Keratinocyte (primary cell): ENCODE measurements around the gene CEP164. TPM values are rescaled to one million over a fixed set of nuclear protein-coding genes. Genes with fewer than 3 reads are reported as not detected.

ENCODE experiments used
- DNase-seq: peaks from one replicate; pipeline ENCODE4 v3.0.0-alpha.2; 2011; ENCODE audit warnings: low read depth, missing footprints, low spot score
- FAIRE-seq: peaks from 2 replicates; lab custom pipeline; 2011; peaks lifted over from hg19 to GRCh38; lab: Jason Lieb, UNC
- H2AFZ ChIP-seq: 2 replicates; pipeline ENCODE4 v1.6.0; 2012; ENCODE audit warnings: low read length, control low read depth, inconsistent platforms; ENCODE audit not compliant: control insufficient read depth
- H3K27ac ChIP-seq: 2 replicates; pipeline ENCODE4 v1.5.1; 2011; ENCODE audit warnings: low read length; ENCODE audit not compliant: control insufficient read depth, insufficient read depth
- H3K27me3 ChIP-seq: 3 replicates; pipeline ENCODE4 v1.6.0; 2011; ENCODE audit warnings: low read length; ENCODE audit not compliant: control insufficient read depth, insufficient read depth; ENCODE audit errors: extremely low read depth
- H3K36me3 ChIP-seq, 2 experiments: 2 replicates in 1 of 2; 3 replicates in 1 of 2; pipeline ENCODE4 v1.5.1; 2011; ENCODE audit warnings: low read length in 2 of 2, mild to moderate bottlenecking in 1 of 2; ENCODE audit not compliant: control insufficient read depth in 2 of 2, insufficient read depth in 2 of 2; ENCODE audit errors: extremely low read depth in 1 of 2
- H3K4me1 ChIP-seq: 3 replicates; pipeline ENCODE4 v1.5.1; 2011; ENCODE audit warnings: low read length; ENCODE audit not compliant: control insufficient read depth, insufficient read depth; ENCODE audit errors: extremely low read depth
- H3K4me2 ChIP-seq: 3 replicates; pipeline ENCODE4 v1.6.0; 2011; ENCODE audit warnings: low read depth, low read length; ENCODE audit not compliant: control insufficient read depth, insufficient read depth; ENCODE audit errors: extremely low read depth
- H3K4me3 ChIP-seq, 3 experiments: fragments of 200-600 bp in 1 of 3; sonication (generic) in 1 of 3; 2 replicates in 2 of 3; 3 replicates in 1 of 3; pipeline ENCODE4 v1.5.1; 2011 to 2016; ENCODE audit warnings: low read length in 3 of 3, mild to moderate bottlenecking in 3 of 3, control low read depth in 2 of 3, inconsistent platforms in 1 of 3, low read depth in 1 of 3, mixed read lengths in 1 of 3, mixed run types in 1 of 3, moderate library complexity in 1 of 3; ENCODE audit not compliant: control insufficient read depth in 2 of 3, insufficient read depth in 2 of 3; ENCODE audit errors: extremely low read depth in 1 of 3
- H3K79me2 ChIP-seq: 2 replicates; pipeline ENCODE4 v1.6.0; 2012; ENCODE audit warnings: low read length; ENCODE audit not compliant: control insufficient read depth, insufficient read depth
- H3K9ac ChIP-seq: 3 replicates; pipeline ENCODE4 v1.6.0; 2011; ENCODE audit warnings: low read length; ENCODE audit not compliant: control insufficient read depth, insufficient read depth; ENCODE audit errors: extremely low read depth
- H3K9me1 ChIP-seq: 3 replicates; pipeline ENCODE4 v1.6.0; 2011; ENCODE audit warnings: low read length; ENCODE audit not compliant: control insufficient read depth, insufficient read depth; ENCODE audit errors: extremely low read depth
- H3K9me3 ChIP-seq: 2 replicates; pipeline ENCODE4 v1.5.1; 2012; ENCODE audit warnings: low read depth, low read length; ENCODE audit not compliant: control insufficient read depth
- H4K20me1 ChIP-seq: 3 replicates; pipeline ENCODE4 v1.6.0; 2011; ENCODE audit warnings: low read length; ENCODE audit not compliant: control insufficient read depth, insufficient read depth; ENCODE audit errors: extremely low read depth
- CTCF ChIP-seq, 3 experiments: IDR thresholded peaks in 1 of 3; conservative IDR thresholded peaks in 1 of 3; optimal IDR thresholded peaks in 1 of 3; 2 replicates in 2 of 3; 3 replicates in 1 of 3; pipeline versions ENCODE3 to v1.5.1; 2011; ENCODE audit warnings: low read length in 3 of 3, mild to moderate bottlenecking in 3 of 3, moderate library complexity in 2 of 3, control low read depth in 1 of 3, inconsistent platforms in 1 of 3; ENCODE audit not compliant: insufficient read depth in 2 of 3; ENCODE audit errors: extremely low read depth in 1 of 3
- EZH2 ChIP-seq: IDR thresholded peaks from one replicate; pipeline ENCODE4 v1.6.1; 2012; ENCODE audit warnings: inconsistent platforms, mild to moderate bottlenecking, low read length, moderate library complexity
- dilution Hi-C: fragments of 300-500 bp; cut with MboI; formaldehyde crosslinking; loops from one replicate; pipeline ENCODE4 v1.7.0; 2020; ENCODE audit warnings: low sequenced_read_pairs; ENCODE audit not compliant: extremely low pct_ligation_motif_present
- polyA plus RNA-seq, 5 experiments: library from polyadenylated mRNA; depleted of rRNA in 3 of 5; stranded (reverse) in 3 of 5; stranded (forward) in 1 of 5; unstranded in 1 of 5; fragments of >200 nt; gene quantifications; 1 replicate in 1 of 5; 2 replicates in 3 of 5; 3 replicates in 1 of 5; pipeline versions ENCODE4 v1.2.1 to v1.2.3, GENCODE V29; 2011 to 2012; ENCODE audit warnings: missing spikeins in 2 of 5, low read depth in 1 of 5, low replicate concordance in 1 of 5

CEP164 gene
- polyA plus RNA-seq, 1 donor (not counting 4 experiments of a cell fraction or from before 2014, with no cell fraction given) = 15.1 TPM

- Histone ChIP-seq H4K20me1 (no peaks in the 10 kb centered on the region), H2AFZ (no peak overlapping the region), H3K9me1 (no peaks in the 10 kb centered on the region), H3K9me3 (no peaks in the 10 kb centered on the region), H3K27ac (no peak overlapping the region), H3K9ac (no peak overlapping the region), H3K27me3 (peaks cover 14% of the 10 kb centered on the region), H3K79me2 (no peaks in the 10 kb centered on the region), H3K4me1 (no peaks in the 10 kb centered on the region), H3K4me2 (no peak overlapping the region), H3K36me3 (no peaks in the 10 kb centered on the region), H3K4me3 (no peak overlapping the region)
- TF ChIP-seq EZH2 = no peak
- no peak for TF ChIP-seq CTCF (optimal IDR thresholded peaks at IDR 0.05 in 1 of 3, IDR thresholded peaks at IDR 0.05 in 1 of 3, conservative IDR thresholded peaks at IDR 0.05 in 1 of 3; ENCODE audit: extremely low read depth in 1 of 3, insufficient read depth in 2 of 3, low read length in 3 of 3)
- FAIRE-seq = no peak
- dilution Hi-C loops = loop anchor here (25.0 kb wide), 1 partner anchor 385 kb away; the partner anchor contains the start of gene FXYD2
- no peak for DNase-seq
These were observed 99.3 kb downstream of the CEP164 start for GRCh38 chr11:117426941-117427340.

GRCh38 chr11:117427356-117427874 lies 99.8 kb downstream of the CEP164 start:
- FAIRE-seq = no peak
- H3K27me3 ChIP-seq = peaks cover 14% of the 10 kb centered on the region
- dilution Hi-C loops = loop anchor here (25.0 kb wide), 1 partner anchor 385 kb away; the partner anchor contains the start of gene FXYD2

More at GRCh38 chr11:117427356-117427874, 99.8 kb downstream of the CEP164 start:
- Histone ChIP-seq H3K4me3 (no peak overlapping the region), H3K9me1 (no peaks in the 10 kb centered on the region), H3K4me2 (no peak overlapping the region), H3K9me3 (no peaks in the 10 kb centered on the region), H3K27ac (no peak overlapping the region), H3K9ac (no peak overlapping the region), H3K4me1 (no peaks in the 10 kb centered on the region), H3K79me2 (no peaks in the 10 kb centered on the region), H3K36me3 (no peaks in the 10 kb centered on the region), H4K20me1 (no peaks in the 10 kb centered on the region), H2AFZ (no peak overlapping the region)
- no peak for DNase-seq
- TF ChIP-seq CTCF (optimal IDR thresholded peaks at IDR 0.05 in 1 of 3, IDR thresholded peaks at IDR 0.05 in 1 of 3, conservative IDR thresholded peaks at IDR 0.05 in 1 of 3; ENCODE audit: extremely low read depth in 1 of 3, insufficient read depth in 2 of 3, low read length in 3 of 3) (no peak), EZH2 (no peak)
